OCI-LY3 (cell line): ENCODE results near the gene SELENOK.

Source experiments
- EZH2phosphoT487 ChIP-seq: fragments of 200-600 bp; shearing (Covaris generic); IDR thresholded peaks from 2 replicates; pipeline ENCODE4 v1.6.1; 2018; ENCODE audit warnings: antibody characterized with exemption, mixed run types, low read depth
- TF ChIP-seq, protein P1 (sequence below): fragments of 200-600, 300-600 bp; sonication (generic); IDR thresholded peaks from 2 replicates; pipeline ENCODE4 v1.5.1; 2014; ENCODE audit warnings: antibody characterized with exemption, low read length, low read depth

DNA sequence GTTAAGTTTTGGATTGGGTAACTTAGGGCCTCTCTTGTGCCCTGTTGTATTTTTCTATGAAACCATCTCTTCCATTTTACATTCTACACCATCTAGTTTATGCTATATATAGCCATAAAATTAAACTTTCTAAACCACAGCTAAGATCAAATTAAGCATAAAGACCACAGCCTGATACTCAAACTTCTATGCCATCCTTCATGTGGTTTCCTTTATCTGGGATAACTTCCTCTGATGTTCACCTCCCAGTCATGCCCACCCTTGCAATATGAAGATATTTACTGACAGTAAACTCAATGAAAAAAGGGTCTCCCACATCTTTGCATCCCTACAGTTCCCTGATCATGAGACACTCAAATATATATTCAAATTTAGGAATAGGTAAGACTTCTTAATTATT, 4.2 kb downstream of the SELENOK start:
- TF ChIP-seq, protein P1, sequence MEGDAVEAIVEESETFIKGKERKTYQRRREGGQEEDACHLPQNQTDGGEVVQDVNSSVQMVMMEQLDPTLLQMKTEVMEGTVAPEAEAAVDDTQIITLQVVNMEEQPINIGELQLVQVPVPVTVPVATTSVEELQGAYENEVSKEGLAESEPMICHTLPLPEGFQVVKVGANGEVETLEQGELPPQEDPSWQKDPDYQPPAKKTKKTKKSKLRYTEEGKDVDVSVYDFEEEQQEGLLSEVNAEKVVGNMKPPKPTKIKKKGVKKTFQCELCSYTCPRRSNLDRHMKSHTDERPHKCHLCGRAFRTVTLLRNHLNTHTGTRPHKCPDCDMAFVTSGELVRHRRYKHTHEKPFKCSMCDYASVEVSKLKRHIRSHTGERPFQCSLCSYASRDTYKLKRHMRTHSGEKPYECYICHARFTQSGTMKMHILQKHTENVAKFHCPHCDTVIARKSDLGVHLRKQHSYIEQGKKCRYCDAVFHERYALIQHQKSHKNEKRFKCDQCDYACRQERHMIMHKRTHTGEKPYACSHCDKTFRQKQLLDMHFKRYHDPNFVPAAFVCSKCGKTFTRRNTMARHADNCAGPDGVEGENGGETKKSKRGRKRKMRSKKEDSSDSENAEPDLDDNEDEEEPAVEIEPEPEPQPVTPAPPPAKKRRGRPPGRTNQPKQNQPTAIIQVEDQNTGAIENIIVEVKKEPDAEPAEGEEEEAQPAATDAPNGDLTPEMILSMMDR, result no peak
- TF ChIP-seq EZH2phosphoT487, result no peak
